ENCODE results near the gene SPANXD.
"Not testable (repeated sequence)": the region's sequence is repeated elsewhere in the genome, so short reads cannot be mapped to it uniquely, and the experiment has no call there.

Gene SPANXD

GRCh38 chrX:141698639-141699038, at the start of gene SPANXD:
Gene SPANXD, minus strand, starts transcription at chrX:141698739. Its CDS starts 334 bp downstream, at chrX:141698405.
- H3K4me3 ChIP-seq (ENCODE audit: low read depth, low read length); DNase-seq (ENCODE audit: low read depth): not testable (repeated sequence)

GRCh38 chrX:141742666-141743065, 44.1 kb upstream of the SPANXD start:
- no peak for DNase-seq (ENCODE audit: low read depth)
- no peak overlapping the region for H3K4me3 ChIP-seq (ENCODE audit: low read depth, low read length)
- TF ChIP-seq CTCF (IDR thresholded peaks at IDR 0.05; ENCODE audit: low read depth, low read length, missing control alignments) = no peak

- no peak for DNase-seq (ENCODE audit: low read depth)
- H3K4me3 ChIP-seq (ENCODE audit: low read depth, low read length) = no peak overlapping the region
- no peak for TF ChIP-seq CTCF (IDR thresholded peaks at IDR 0.05; ENCODE audit: low read depth, low read length, missing control alignments)
Measured at GRCh38 chrX:141736656-141737055, 38.1 kb upstream of the SPANXD start.

GRCh38 chrX:141733371-141733770, 34.8 kb upstream of the SPANXD start:
- no peak for DNase-seq (ENCODE audit: low read depth)
- H3K4me3 ChIP-seq (ENCODE audit: low read depth, low read length) = no peak overlapping the region
- no peak for TF ChIP-seq CTCF (IDR thresholded peaks at IDR 0.05; ENCODE audit: low read depth, low read length, missing control alignments)

- DNase-seq (ENCODE audit: low read depth) = no peak
- H3K4me3 ChIP-seq (ENCODE audit: low read depth, low read length) = no peak overlapping the region
- TF ChIP-seq CTCF (IDR thresholded peaks at IDR 0.05; ENCODE audit: low read depth, low read length, missing control alignments) = no peak
Measured at GRCh38 chrX:141732031-141732430, 33.5 kb upstream of the SPANXD start.

GRCh38 chrX:141724186-141724585, 25.6 kb upstream of the SPANXD start:
- no peak for TF ChIP-seq CTCF (IDR thresholded peaks at IDR 0.05; ENCODE audit: low read depth, low read length, missing control alignments)
- H3K4me3 ChIP-seq (ENCODE audit: low read depth, low read length) = no peak overlapping the region
- no peak for DNase-seq (ENCODE audit: low read depth)

- H3K4me3 ChIP-seq (ENCODE audit: low read depth, low read length) = no peak overlapping the region
- TF ChIP-seq CTCF (IDR thresholded peaks at IDR 0.05; ENCODE audit: low read depth, low read length, missing control alignments) = no peak
- no peak for DNase-seq (ENCODE audit: low read depth)
Measured at GRCh38 chrX:141714680-141715079, 16.1 kb upstream of the SPANXD start.

GRCh38 chrX:141701072-141701471, 2.5 kb upstream of the SPANXD start:
- TF ChIP-seq CTCF (IDR thresholded peaks at IDR 0.05; ENCODE audit: low read depth, low read length, missing control alignments) = no peak
- no peak overlapping the region for H3K4me3 ChIP-seq (ENCODE audit: low read depth, low read length)
- no peak for DNase-seq (ENCODE audit: low read depth)

All from GM12864 (cell line).